ENCODE results near the gene MCC.

- no peak for TF ChIP-seq CTCF (conservative IDR thresholded peaks at IDR 0.05)
- no peak for TF ChIP-seq ZFX (IDR thresholded peaks at IDR 0.05)
Observed at GRCh38 chr5:113118765-113119164, 369.5 kb downstream of the MCC start.
